Stimulated activated CD4-positive, alpha-beta T cell treated with anti-CD3 and anti-CD28 coated beads, Interleukin-4, amount 100 ng/mL, for 48 hours (primary cell): ENCODE data around the gene ARHGEF26.

ENCODE experiments used
- DNase-seq, 2 donors: peaks; one replicate each; pipeline ENCODE4 v3.0.0-alpha.2; 2020; ENCODE audit warnings: low read depth in 2 of 2

The ARHGEF26 gene

GRCh38 chr3:154113609-154114008 is 7.6 kb upstream of the ARHGEF26 start:
- no peak for DNase-seq

GRCh38 chr3:154115332-154115731 is 5.9 kb upstream of the ARHGEF26 start:
- no peak for DNase-seq

DNA sequence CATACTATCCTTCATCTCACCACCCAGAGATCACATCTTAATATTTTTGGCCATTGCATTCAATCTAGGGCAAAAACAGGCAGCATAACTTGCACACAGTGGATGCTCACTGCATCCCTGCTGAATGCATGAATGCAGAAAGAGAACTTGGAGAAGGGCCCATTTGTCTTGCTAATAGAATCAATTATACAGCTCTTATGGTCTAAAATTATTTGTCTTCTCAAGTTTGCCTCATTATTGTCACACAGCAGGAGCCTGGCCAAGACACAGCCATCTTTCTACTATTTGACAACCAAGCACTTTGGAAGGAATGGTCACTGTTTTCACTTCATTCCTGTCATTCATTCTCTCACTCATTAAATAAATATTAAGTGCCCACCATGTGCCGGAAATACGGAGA is 1.2 kb upstream of the ARHGEF26 start:
- no peak for DNase-seq

GRCh38 chr3:154121701-154122551 is 736 bp downstream of the ARHGEF26 start:
- no peak for DNase-seq

DNA sequence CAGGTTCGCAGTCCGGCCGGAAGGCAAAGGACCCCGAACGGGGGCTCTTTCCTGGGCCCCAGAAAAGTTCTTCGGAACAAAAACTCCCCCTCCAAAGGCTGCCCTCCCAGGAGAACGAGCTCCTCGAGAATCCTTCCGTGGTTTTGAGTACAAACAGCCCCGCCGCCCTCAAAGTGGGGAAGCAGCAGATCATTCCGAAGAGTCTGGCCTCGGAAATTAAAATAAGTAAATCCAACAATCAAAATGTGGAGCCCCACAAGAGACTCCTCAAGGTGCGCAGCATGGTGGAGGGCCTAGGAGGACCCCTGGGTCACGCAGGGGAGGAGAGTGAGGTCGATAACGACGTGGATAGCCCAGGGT is 1.3 kb downstream of the ARHGEF26 start:
- DNase-seq = no peak

DNA sequence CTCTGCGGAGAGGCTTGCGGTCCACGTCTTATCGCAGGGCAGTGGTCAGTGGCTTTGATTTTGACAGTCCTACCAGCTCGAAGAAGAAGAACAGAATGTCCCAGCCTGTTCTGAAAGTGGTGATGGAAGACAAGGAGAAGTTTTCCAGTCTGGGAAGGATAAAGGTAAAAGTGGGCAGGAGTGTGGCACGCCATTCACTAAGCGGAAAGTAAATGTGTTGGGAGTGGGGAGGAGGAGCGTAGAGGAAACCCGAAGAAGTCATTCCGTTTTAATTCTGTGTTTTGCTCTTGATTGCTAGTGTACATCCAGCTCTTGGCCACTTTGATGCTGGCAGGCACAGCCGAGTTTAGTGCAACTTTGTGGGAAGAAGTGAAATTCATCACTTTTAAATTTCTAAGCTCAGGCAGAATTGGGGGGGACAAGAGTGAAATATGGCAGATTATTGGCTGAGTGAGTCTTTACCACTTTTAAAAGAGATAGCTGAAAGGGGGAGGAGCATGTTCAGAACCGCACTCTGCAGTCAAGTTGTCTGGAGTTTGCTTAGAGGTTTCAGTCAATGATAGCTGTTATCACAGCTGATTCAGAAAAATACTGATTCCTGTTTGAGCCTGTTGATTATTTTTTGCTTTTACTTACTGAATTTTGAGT is 1.8 kb downstream of the ARHGEF26 start:
- DNase-seq = no peak

DNA sequence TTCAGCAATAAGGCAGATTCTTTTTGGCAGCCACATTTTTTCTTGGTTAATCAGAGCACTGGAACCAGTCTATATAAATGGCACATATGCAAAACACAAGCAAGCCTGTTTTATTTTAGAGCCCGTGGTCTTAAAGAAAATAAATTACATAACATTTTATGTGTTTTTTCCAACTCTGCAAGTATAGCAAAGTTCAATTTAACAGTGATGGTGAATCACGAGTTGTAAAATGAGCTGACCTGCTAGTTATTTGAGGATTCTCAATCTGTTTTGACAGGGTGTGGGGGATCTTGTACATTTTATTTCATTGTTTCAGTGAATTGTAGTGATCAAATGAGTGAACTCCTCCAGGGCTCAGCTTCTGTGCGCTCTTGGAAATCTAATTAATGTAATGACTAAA is 2.7 kb downstream of the ARHGEF26 start:
- no peak for DNase-seq

- DNase-seq = no peak
Measured at GRCh38 chr3:154125378-154126030, 4.3 kb downstream of the ARHGEF26 start.

GRCh38 chr3:154126651-154127050 is 5.5 kb downstream of the ARHGEF26 start:
- no peak for DNase-seq

- no peak for DNase-seq
Measured at GRCh38 chr3:154129625-154130024, 8.4 kb downstream of the ARHGEF26 start.

- DNase-seq = no peak
Measured at GRCh38 chr3:154130540-154130939, 9.3 kb downstream of the ARHGEF26 start.

- DNase-seq = no peak
Measured at GRCh38 chr3:154131830-154132229, 10.6 kb downstream of the ARHGEF26 start.

- DNase-seq = no peak
Measured at GRCh38 chr3:154132777-154133375, 11.7 kb downstream of the ARHGEF26 start.

DNA sequence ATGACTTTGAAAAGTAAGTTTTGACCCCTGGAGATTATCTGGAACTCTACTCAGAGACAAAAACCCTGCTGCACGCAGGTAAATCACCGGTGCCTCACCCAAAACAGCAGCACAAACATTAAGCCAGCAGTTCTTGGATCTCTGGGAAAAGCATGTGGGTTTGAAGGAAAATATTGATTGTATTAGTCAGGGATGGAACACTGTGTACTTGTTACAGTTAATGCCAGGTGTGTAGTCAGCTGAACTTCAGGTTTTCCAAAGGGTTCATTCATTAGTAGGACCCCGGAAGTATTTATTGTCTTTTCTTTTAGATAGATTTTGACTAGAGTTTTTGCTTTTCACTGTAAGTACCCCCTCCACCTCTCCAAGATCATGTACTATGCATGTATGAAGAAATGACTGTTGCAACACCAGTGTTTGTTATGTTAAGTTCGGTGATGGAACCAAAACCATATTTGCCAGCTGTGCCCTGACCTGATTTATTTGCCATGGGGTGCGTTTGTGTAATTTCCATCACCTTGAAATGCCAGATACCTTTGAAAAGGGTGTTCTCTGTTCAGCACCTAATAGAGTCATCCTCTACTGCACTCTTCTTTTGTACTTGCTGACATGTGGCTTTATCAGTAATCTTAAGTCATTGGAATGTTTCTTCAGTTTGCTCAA is 14.5 kb downstream of the ARHGEF26 start:
- DNase-seq = no peak

DNA sequence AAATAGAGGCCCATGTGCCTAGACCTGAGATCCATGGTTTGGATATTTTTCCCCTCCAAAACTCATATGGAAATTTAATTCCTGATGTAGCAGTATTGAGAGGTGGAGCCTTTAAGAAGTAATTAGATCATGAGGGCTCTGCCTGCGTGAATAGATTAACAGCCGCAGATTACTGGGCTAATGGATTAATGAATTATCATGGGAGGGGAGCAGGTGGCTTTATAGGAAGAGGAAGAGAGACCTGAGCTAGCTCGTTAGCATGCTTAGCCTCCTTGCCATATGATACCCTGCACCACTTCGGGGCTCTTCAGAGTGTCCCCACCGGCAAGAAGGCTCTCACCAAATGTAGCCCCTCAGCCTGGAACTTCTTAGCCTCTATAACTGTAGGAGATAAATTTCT is 15.8 kb downstream of the ARHGEF26 start:
- no peak for DNase-seq

DNA sequence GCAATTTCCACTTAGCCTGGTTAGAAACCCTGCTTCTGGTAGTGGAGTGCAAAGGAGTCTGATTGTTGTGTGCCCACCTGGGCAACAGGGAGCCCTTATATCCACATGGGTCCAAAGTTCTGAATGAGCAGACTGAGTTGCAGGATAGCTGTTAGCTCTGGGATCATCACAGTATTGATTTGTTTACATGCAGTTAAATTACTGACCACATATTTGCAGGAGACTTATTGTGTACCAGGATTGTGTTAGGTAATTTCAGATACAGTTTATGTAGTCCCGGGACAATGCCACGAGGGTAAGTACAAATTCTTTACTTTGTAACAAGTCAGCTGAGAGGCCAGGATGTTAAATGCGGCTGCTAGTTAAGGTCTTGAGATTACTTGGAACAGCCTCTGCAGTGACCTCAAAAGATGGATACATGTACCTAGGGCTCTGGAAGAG is 18.8 kb downstream of the ARHGEF26 start:
- no peak for DNase-seq

DNA sequence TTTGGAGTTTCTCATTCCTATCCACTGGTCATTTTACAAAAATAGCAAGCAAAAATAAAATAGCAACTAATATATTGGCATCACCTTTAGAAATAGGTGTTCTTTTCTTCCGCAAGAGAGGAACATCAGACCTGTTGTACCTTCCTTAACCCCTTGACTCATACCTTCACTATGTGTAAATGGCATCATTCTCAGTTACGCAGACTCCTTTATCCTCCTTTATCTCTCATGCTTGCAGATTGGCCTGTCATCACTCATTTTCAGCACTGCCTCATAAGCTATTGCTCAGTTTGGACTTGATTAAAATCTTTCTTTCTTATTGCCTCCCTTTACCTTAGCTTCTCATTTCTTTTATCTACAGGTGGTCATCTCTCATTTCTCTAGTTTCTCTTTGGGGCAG is 21.4 kb downstream of the ARHGEF26 start:
- DNase-seq = no peak

DNA sequence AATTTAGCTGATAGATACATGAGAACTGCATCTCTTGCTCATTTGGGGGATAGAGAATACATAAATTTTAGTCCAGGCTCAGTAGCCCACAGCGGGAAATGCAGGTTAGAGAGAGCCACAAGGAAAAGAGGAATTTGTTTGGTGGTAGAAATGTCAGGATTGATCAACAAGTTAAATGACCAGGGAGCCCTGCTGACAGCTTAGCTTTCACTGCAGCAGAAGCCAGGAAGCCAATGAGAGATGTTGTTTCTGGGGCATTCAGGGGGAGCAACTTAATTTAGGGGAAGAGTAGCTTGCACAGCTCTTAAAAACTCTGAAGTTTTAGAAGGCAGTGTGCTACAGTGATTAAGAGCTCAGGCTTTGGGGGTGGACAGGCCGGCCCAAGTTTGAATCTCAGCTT is 22.7 kb downstream of the ARHGEF26 start:
- DNase-seq = no peak

- no peak for DNase-seq
Measured at GRCh38 chr3:154144825-154145465, 23.8 kb downstream of the ARHGEF26 start.

GRCh38 chr3:154148541-154148940 is 27.4 kb downstream of the ARHGEF26 start:
- no peak for DNase-seq

DNA sequence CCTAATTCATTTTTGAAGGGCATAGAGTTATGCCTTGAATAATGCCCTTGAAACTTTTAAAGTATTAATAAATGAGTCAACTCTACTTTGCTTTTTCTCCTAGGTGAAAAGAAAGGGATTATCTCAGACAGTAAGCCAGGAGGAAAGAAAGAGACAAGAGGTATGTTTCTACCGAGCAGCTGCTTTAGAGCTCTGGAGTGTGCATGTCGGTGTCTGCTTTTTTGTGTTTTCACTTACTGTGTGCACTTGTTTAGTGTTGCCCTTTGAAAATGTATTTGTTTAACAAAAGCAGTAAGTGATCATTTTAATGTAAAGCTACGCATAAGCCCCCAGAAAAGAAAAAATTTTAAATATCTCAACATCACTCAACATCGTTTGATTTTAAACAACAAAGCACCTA is 28.1 kb downstream of the ARHGEF26 start:
- DNase-seq = no peak
